OCI-LY1 (cell line): Measurements from ENCODE around the gene ADAM12.

ENCODE experiments used
- EZH2 ChIP-seq: fragments of 200-600 bp; sonication (generic), shearing (Covaris generic); IDR thresholded peaks from 2 replicates; pipeline ENCODE4 v1.8.0; 2017; ENCODE audit warnings: borderline replicate concordance, mixed run types, mild to moderate bottlenecking, antibody characterized with exemption, low read length, moderate library complexity, mixed read lengths
- TF ChIP-seq, protein P1 (sequence below): fragments of 200-600 bp; sonication (generic), shearing (Covaris generic); IDR thresholded peaks from 2 replicates; pipeline ENCODE4 v1.5.1; 2017; ENCODE audit warnings: mild to moderate bottlenecking, antibody characterized with exemption, low read length, moderate library complexity, mixed read lengths

DNA sequence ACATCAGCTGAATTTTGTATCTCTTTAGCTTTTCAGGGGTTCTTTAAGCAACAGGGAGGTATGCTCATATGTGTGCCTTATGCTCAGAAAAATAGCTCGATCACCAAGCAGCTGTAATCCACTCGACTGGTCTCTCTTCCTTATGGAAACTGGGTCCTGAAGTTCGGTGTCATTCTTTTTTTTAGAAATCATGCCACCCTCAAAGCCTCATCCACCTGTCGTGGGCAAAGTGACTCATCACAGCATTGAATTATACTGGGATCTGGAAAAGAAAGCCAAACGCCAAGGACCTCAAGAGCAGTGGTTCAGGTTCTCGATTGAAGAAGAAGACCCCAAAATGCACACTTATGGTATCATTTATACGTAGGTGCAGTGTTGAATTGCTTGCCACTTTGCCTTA lies 408.3 kb downstream of the ADAM12 start:
- TF ChIP-seq, protein P1, sequence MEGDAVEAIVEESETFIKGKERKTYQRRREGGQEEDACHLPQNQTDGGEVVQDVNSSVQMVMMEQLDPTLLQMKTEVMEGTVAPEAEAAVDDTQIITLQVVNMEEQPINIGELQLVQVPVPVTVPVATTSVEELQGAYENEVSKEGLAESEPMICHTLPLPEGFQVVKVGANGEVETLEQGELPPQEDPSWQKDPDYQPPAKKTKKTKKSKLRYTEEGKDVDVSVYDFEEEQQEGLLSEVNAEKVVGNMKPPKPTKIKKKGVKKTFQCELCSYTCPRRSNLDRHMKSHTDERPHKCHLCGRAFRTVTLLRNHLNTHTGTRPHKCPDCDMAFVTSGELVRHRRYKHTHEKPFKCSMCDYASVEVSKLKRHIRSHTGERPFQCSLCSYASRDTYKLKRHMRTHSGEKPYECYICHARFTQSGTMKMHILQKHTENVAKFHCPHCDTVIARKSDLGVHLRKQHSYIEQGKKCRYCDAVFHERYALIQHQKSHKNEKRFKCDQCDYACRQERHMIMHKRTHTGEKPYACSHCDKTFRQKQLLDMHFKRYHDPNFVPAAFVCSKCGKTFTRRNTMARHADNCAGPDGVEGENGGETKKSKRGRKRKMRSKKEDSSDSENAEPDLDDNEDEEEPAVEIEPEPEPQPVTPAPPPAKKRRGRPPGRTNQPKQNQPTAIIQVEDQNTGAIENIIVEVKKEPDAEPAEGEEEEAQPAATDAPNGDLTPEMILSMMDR, result no peak
- TF ChIP-seq EZH2, result no peak
